Activated naive CD4-positive, alpha-beta T cell treated with anti-CD3 and anti-CD28 coated beads, Interleukin-2, amount 10 ng/mL, durations not matched to agents 7 days and 5 days (primary cell): ENCODE measurements around the gene KCNMB1.
"Not testable (repeated sequence)": the region's sequence is repeated elsewhere in the genome, so short reads cannot be mapped to it uniquely, and the experiment has no call there.

Source experiments
- CTCF ChIA-PET: fragments of 350-600 bp; sonication (Branson Sonifier 250); formaldehyde crosslinking; loops from one replicate; lab custom pipeline; 2021; ENCODE audit warnings: antibody characterized with exemption; lab: Charles Lee
- DNase-seq: peaks from one replicate; pipeline ENCODE4 v3.0.0-alpha.2; 2020
- H3K27ac Mint-ChIP-seq: one replicate; pipeline ENCODE4 v1.8.0; 2021; ENCODE audit warnings: mild to moderate bottlenecking, moderate library complexity, mixed read lengths
- H3K27me3 Mint-ChIP-seq: one replicate; pipeline ENCODE4 v1.8.0; 2021; ENCODE audit warnings: mild to moderate bottlenecking, mixed read lengths
- H3K36me3 Mint-ChIP-seq: one replicate; pipeline ENCODE4 v1.8.0; 2021; ENCODE audit warnings: mixed read lengths
- H3K4me1 Mint-ChIP-seq: one replicate; pipeline ENCODE4 v1.8.0; 2021; ENCODE audit warnings: mixed read lengths
- H3K4me3 Mint-ChIP-seq: one replicate; pipeline ENCODE4 v1.8.0; 2021; ENCODE audit warnings: mild to moderate bottlenecking, moderate library complexity, mixed read lengths
- H3K9me3 Mint-ChIP-seq: one replicate; pipeline ENCODE4 v1.8.0; 2021; ENCODE audit warnings: mixed read lengths

The KCNMB1 gene

GRCh38 chr5:170386743-170387395, 2.3 kb downstream of the KCNMB1 start:
- Mint-ChIP-seq H3K4me3 (no peak overlapping the region), H3K4me1 (peaks cover 16% of the 10 kb centered on the region), H3K9me3 (no peaks in the 10 kb centered on the region), H3K27ac (no peak overlapping the region), H3K36me3 (no peaks in the 10 kb centered on the region), H3K27me3 (peaks cover 63% of the 10 kb centered on the region)
- CTCF ChIA-PET, result no interaction called here
- no peak for DNase-seq

DNA sequence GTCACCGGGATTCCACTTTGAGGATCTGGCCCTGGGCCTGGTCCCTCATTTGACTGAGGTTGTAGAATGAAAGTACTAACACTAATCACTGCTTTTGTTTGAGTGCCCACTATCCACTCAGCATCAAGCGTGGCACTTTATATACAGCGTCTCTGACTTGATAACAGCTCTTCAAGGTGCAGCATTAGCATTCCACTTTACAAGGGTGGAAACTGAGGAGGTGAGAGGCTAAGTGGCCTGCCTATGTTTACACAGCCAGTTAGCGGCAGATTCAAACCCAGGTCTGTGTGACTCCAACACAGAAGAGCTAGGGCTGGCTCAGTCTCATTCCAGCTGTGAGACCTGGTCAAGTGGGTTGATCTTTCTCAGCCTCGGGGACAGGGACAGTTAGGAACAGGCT, 5.9 kb downstream of the KCNMB1 start:
- Mint-ChIP-seq H3K4me1 (no peaks in the 10 kb centered on the region), H3K27me3 (peaks cover 54% of the 10 kb centered on the region), H3K9me3 (no peaks in the 10 kb centered on the region), H3K36me3 (no peaks in the 10 kb centered on the region), H3K27ac (no peak overlapping the region), H3K4me3 (no peak overlapping the region)
- DNase-seq, result no peak
- CTCF ChIA-PET, result no interaction called here

DNA sequence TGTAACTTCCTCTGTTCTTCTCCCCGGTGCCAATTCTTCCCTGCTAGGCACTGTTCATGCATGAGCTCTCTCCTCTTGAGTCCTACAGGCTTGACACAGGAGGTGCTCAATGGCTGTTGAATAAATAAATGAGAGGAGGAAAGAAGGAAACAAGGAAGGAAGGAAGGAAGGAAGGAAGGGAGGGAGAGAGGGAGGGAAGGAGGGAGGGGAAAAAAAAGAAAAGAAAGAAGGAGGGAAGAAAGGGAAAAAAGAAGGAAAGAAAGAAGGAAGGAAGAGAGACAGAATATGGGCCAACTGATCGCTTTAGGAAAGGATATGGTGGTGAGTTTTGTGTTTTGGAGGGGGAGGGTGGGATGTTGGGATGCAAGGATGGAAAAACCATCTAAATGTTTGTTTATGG, 6.4 kb downstream of the KCNMB1 start:
- Mint-ChIP-seq H3K4me1 (no peaks in the 10 kb centered on the region), H3K27ac (no peak overlapping the region), H3K27me3 (peaks cover 49% of the 10 kb centered on the region), H3K4me3 (no peak overlapping the region), H3K36me3 (no peaks in the 10 kb centered on the region), H3K9me3 (no peaks in the 10 kb centered on the region)
- DNase-seq, result no peak
- CTCF ChIA-PET, result interaction anchor here (1.4 kb wide), 1 partner anchor 51 kb away, joined by 3 read pairs; no protein-coding TSS in a partner anchor

- H3K4me1 Mint-ChIP-seq, result no peaks in the 10 kb centered on the region
- no peaks in the 10 kb centered on the region for H3K9me3 Mint-ChIP-seq
- no peaks in the 10 kb centered on the region for H3K36me3 Mint-ChIP-seq
- peaks cover 36% of the 10 kb centered on the region for H3K27me3 Mint-ChIP-seq
- no peak for DNase-seq
- no peak overlapping the region for H3K27ac Mint-ChIP-seq
- H3K4me3 Mint-ChIP-seq, result no peak overlapping the region
- CTCF ChIA-PET, result interaction anchor here (1.3 kb wide), 1 partner anchor 53 kb away, joined by 4 read pairs; no protein-coding TSS in a partner anchor
Measured at GRCh38 chr5:170380361-170380951, 8.7 kb downstream of the KCNMB1 start.

DNA sequence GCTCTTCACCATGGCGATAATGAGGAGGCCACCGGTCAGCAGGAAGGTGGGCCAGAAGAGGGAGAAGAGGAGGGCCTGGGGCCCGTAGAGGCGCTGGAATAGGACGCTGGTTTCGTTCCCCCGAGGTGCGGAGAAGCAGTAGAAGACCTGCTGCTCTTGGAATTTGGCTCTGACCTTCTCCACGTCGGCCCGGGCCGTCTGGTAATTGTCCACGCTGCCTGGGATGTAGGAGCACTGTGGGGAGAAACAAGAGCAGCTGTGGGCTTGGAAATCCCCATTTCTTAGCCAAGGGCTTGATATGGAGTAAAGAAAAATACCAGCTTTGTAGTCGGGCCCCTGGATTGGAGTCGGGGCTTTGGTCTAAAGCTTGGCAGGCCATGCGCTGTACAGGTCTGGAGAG, 10.4 kb downstream of the KCNMB1 start:
- Mint-ChIP-seq H3K4me1 (no peaks in the 10 kb centered on the region), H3K4me3 (no peak overlapping the region), H3K27me3 (peaks cover 26% of the 10 kb centered on the region), H3K36me3 (no peaks in the 10 kb centered on the region), H3K27ac (no peak overlapping the region), H3K9me3 (no peaks in the 10 kb centered on the region)
- DNase-seq, result no peak
- CTCF ChIA-PET, result no interaction called here

- Mint-ChIP-seq H3K9me3 (no peaks in the 10 kb centered on the region), H3K27ac (no peak overlapping the region), H3K36me3 (no peaks in the 10 kb centered on the region), H3K27me3 (peaks cover 31% of the 10 kb centered on the region), H3K4me3 (no peak overlapping the region), H3K4me1 (no peaks in the 10 kb centered on the region)
- CTCF ChIA-PET, result no interaction called here
- DNase-seq, result no peak
Measured at GRCh38 chr5:170377027-170377426, 12.1 kb downstream of the KCNMB1 start.

GRCh38 chr5:170376526-170376925, 12.6 kb downstream of the KCNMB1 start:
- H3K9me3 Mint-ChIP-seq, H3K27ac Mint-ChIP-seq, DNase-seq, H3K36me3 Mint-ChIP-seq, H3K4me3 Mint-ChIP-seq, H3K4me1 Mint-ChIP-seq, CTCF ChIA-PET: not testable (repeated sequence)
- peaks cover 33% of the 10 kb centered on the region for H3K27me3 Mint-ChIP-seq

GRCh38 chr5:170375283-170375682, 13.9 kb downstream of the KCNMB1 start:
- H3K27me3 Mint-ChIP-seq, result peaks cover 40% of the 10 kb centered on the region
- H3K27ac Mint-ChIP-seq, result no peak overlapping the region
- H3K36me3 Mint-ChIP-seq, result no peaks in the 10 kb centered on the region
- no peaks in the 10 kb centered on the region for H3K9me3 Mint-ChIP-seq
- H3K4me1 Mint-ChIP-seq, result no peaks in the 10 kb centered on the region
- no peak for DNase-seq
- CTCF ChIA-PET, result no interaction called here
- H3K4me3 Mint-ChIP-seq, result no peak overlapping the region

DNA sequence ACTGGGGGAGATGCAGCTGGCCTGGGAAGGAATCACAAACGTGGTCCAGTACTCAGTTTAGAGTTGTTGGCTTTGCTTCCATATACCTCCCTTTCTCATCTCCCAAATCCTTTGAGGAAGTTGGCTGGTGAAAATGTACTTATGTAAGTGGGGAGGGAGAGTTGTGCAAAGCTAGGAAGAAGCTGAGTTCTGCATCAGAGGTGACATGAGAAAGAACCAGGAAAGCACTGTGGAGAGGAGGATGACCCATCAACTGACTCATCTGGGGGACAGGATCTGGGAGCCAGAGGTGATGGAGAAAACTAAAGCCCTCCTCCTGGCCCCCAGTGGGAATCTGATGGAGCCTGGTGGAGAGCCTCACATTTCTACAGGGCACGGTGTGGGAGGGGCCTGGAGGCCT, 16.2 kb downstream of the KCNMB1 start:
- CTCF ChIA-PET, result no interaction called here
- H3K27ac Mint-ChIP-seq, result no peak overlapping the region

DNA sequence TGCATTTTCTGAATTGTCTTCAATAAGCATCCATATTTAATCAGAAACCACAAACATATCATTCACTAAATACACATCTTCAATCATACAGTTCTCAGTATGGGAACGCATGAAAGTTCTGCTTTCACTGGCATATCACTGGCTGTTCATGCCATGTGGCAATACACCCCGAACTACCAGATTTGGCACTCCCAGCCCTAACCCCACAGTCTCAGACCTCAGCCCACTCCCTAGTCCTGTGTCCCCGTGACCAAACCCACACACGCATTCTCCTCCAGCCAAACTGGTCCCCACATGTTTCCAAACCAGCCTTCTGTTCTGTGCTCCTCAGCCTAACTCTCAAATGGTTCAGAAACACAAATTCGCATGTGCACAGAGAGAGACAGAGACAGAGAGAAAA, 20.6 kb downstream of the KCNMB1 start:
- CTCF ChIA-PET, result no interaction called here
- Mint-ChIP-seq H3K27ac (no peak overlapping the region), H3K27me3 (peaks cover 44% of the 10 kb centered on the region), H3K9me3 (no peaks in the 10 kb centered on the region), H3K4me3 (no peak overlapping the region), H3K4me1 (no peaks in the 10 kb centered on the region), H3K36me3 (no peaks in the 10 kb centered on the region)
- no peak for DNase-seq

More for the DNA sequence above, 16.2 kb downstream of the KCNMB1 start:
- Mint-ChIP-seq H3K4me1 (no peaks in the 10 kb centered on the region), H3K36me3 (no peaks in the 10 kb centered on the region), H3K4me3 (no peak overlapping the region), H3K27me3 (peaks cover 46% of the 10 kb centered on the region), H3K9me3 (no peaks in the 10 kb centered on the region)
- DNase-seq, result no peak

- no peak for DNase-seq
- no peaks in the 10 kb centered on the region for H3K9me3 Mint-ChIP-seq
- no peak overlapping the region for H3K4me3 Mint-ChIP-seq
- H3K36me3 Mint-ChIP-seq, result no peaks in the 10 kb centered on the region
- CTCF ChIA-PET, result interaction anchor here (1.2 kb wide), 2 partner anchors 13 to 140 kb away, joined by 4 read pairs; no protein-coding TSS in a partner anchor
- peaks cover 34% of the 10 kb centered on the region for H3K27me3 Mint-ChIP-seq
- H3K27ac Mint-ChIP-seq, result no peak overlapping the region
- H3K4me1 Mint-ChIP-seq, result peaks cover 3% of the 10 kb centered on the region
Measured at GRCh38 chr5:170366276-170366675, 22.9 kb downstream of the KCNMB1 start.

GRCh38 chr5:170365831-170366230, 23.3 kb downstream of the KCNMB1 start:
- CTCF ChIA-PET, result interaction anchor here (1.2 kb wide), 1 partner anchor 12 kb away, joined by 4 read pairs; no protein-coding TSS in a partner anchor
- Mint-ChIP-seq H3K27ac (no peak overlapping the region), H3K36me3 (no peaks in the 10 kb centered on the region), H3K4me1 (peaks cover 3% of the 10 kb centered on the region), H3K4me3 (no peak overlapping the region), H3K27me3 (peaks cover 34% of the 10 kb centered on the region), H3K9me3 (no peaks in the 10 kb centered on the region)
- no peak for DNase-seq

DNA sequence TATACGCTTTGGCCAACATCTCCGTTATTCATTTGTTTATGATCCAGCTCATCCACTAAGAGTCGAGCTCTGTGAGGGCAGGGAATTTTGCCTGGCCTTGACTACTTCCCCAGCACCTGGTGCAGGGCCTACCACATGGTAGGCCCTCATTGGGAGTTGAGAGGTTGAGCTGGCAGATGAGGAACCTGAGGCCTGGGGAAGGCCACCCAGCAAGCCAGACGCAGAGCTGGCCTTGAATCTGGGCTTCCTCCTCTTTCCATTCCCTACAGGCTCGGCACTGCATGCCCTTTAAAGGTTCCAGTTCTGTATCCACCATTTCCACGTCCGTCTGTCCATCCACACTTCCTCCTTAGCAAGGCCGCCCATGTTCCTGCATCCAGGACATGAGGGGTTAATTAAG, 24.2 kb downstream of the KCNMB1 start:
- no peak for DNase-seq
- Mint-ChIP-seq H3K27ac (no peak overlapping the region), H3K4me1 (peaks cover 3% of the 10 kb centered on the region), H3K36me3 (no peaks in the 10 kb centered on the region), H3K27me3 (peaks cover 32% of the 10 kb centered on the region), H3K9me3 (no peaks in the 10 kb centered on the region), H3K4me3 (no peak overlapping the region)
- CTCF ChIA-PET, result interaction anchor here (0.6 kb wide), 1 partner anchor 50 kb away, joined by 3 read pairs; no protein-coding TSS in a partner anchor

DNA sequence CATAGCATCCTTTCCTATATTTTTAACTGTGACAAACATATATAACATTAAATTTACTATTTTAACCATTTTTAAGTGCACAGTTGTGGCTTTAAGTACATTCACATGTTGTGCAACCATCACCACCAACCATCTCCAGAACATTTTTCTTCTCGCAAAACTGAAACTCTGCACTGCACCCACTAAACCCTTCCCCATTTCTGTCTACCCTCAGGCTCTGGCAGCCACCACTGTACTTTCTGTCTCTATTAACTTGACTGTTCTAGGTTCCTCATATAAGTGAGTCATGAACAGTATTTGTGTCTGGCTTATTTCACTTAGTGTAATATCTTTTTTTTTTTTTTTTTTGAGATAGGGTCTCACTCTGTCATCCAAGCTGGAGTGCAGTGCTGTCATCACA, 25.5 kb downstream of the KCNMB1 start:
- Mint-ChIP-seq H3K9me3 (no peaks in the 10 kb centered on the region), H3K36me3 (no peaks in the 10 kb centered on the region), H3K27ac (no peak overlapping the region), H3K4me1 (peaks cover 3% of the 10 kb centered on the region), H3K4me3 (no peak overlapping the region), H3K27me3 (peaks cover 28% of the 10 kb centered on the region)
- DNase-seq, result no peak
- CTCF ChIA-PET, result no interaction called here

DNA sequence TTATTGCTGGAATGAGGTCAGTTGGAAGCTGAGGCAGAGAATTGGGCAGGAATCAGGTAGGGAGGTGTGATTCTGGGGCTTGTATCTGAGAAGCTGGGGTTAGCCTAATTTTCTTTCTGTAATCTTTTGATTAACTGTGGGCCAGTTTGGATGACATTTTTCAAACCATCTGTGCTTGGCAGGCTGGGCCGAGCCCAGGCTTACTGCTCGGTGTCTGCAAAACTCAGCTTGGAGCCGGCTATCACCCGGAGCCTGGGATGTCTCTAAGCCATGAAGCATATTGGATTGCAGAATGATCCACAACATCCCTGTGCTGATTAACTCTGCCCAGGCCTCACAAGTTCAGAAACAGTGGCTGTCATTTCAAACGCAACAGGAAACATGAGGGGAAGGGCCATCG, 26.5 kb downstream of the KCNMB1 start:
- Mint-ChIP-seq H3K4me1 (peaks cover 3% of the 10 kb centered on the region), H3K27me3 (peaks cover 31% of the 10 kb centered on the region), H3K4me3 (no peak overlapping the region), H3K27ac (no peak overlapping the region), H3K36me3 (no peaks in the 10 kb centered on the region), H3K9me3 (no peaks in the 10 kb centered on the region)
- DNase-seq, result no peak
- CTCF ChIA-PET, result no interaction called here
